Endothelial cell of umbilical vein (primary cell): ENCODE data around the gene VPS29. TPM values are rescaled to one million over a fixed set of nuclear protein-coding genes. Genes with fewer than 3 reads are reported as not detected.

Source experiments
- BruUV-seq: library from RNA; stranded (reverse); fragments of 400-500 nt; replicated peaks from 2 replicates; lab custom pipeline; 2021; lab: Mats Ljungman, UMichigan
- CTCF ChIA-PET: fragments of 300-600, 350-600 bp; sonication (Branson Sonifier 250); formaldehyde crosslinking; loops from one replicate; lab custom pipeline; 2021; ENCODE audit warnings: antibody characterized with exemption, inconsistent platforms; lab: Charles Lee
- POLR2A ChIA-PET: fragments of 300-600, 350-600 bp; sonication (Branson Sonifier 250); formaldehyde crosslinking; loops from one replicate; lab custom pipeline; 2021; ENCODE audit warnings: antibody characterized with exemption, inconsistent platforms; lab: Charles Lee
- DNase-seq: peaks from one replicate; pipeline ENCODE4 v3.0.0-alpha.2; 2011; ENCODE audit warnings: low read depth, low spot score
- FAIRE-seq: peaks from 2 replicates; lab custom pipeline; 2011; peaks lifted over from hg19 to GRCh38; lab: Jason Lieb, UNC
- H2AFZ ChIP-seq: 2 replicates; pipeline ENCODE4 v1.6.0; 2012; ENCODE audit warnings: low read depth, low read length, control low read depth, inconsistent platforms
- H3K27ac ChIP-seq: 2 replicates; pipeline ENCODE4 v1.5.1; 2011; ENCODE audit warnings: low read depth, mild to moderate bottlenecking, control low read depth, low read length, moderate library complexity; ENCODE audit not compliant: insufficient read depth
- H3K27me3 ChIP-seq, 2 experiments: 2 replicates each; pipeline versions ENCODE4 v1.6.0 to v1.6.1; 2011; ENCODE audit warnings: low read length in 2 of 2, mixed read lengths in 1 of 2; ENCODE audit not compliant: control insufficient read depth in 2 of 2, insufficient read depth in 2 of 2
- H3K36me3 ChIP-seq, 2 experiments: 2 replicates in 1 of 2; 3 replicates in 1 of 2; pipeline ENCODE4 v1.5.1; 2011; ENCODE audit warnings: low read length in 2 of 2, mild to moderate bottlenecking in 1 of 2, moderate library complexity in 1 of 2; ENCODE audit not compliant: control insufficient read depth in 2 of 2, insufficient read depth in 2 of 2; ENCODE audit errors: extremely low read depth in 1 of 2
- H3K4me1 ChIP-seq: 3 replicates; pipeline ENCODE4 v1.5.1; 2011; ENCODE audit warnings: mild to moderate bottlenecking, low read length; ENCODE audit not compliant: control insufficient read depth, insufficient read depth; ENCODE audit errors: extremely low read depth
- H3K4me2 ChIP-seq: 2 replicates; pipeline ENCODE4 v1.6.1; 2011; ENCODE audit warnings: low read length, control low read depth, mixed read lengths; ENCODE audit not compliant: insufficient read depth
- H3K4me3 ChIP-seq, 3 experiments: fragments of 200-600 bp in 1 of 3; sonication (generic), shearing (Covaris generic) in 1 of 3; replicated peaks in 1 of 3; 2 replicates each; pipeline ENCODE4 v1.5.1; 2011 to 2016; ENCODE audit warnings: control low read depth in 3 of 3, low read length in 3 of 3, mild to moderate bottlenecking in 2 of 3, inconsistent platforms in 1 of 3, low read depth in 1 of 3, moderate library complexity in 1 of 3; ENCODE audit not compliant: insufficient read depth in 1 of 3
- H3K79me2 ChIP-seq: 2 replicates; pipeline ENCODE4 v1.6.0; 2012; ENCODE audit warnings: low read length, inconsistent platforms; ENCODE audit not compliant: control insufficient read depth, insufficient read depth
- H3K9ac ChIP-seq: replicated peaks from 2 replicates; pipeline ENCODE3; 2011; ENCODE audit warnings: low read length, control low read depth; ENCODE audit not compliant: insufficient read depth; ENCODE audit errors: extremely low read depth
- H3K9me1 ChIP-seq: replicated peaks from 3 replicates; pipeline ENCODE4 v1.6.0; 2011; ENCODE audit warnings: mild to moderate bottlenecking, low read length; ENCODE audit not compliant: control insufficient read depth, insufficient read depth; ENCODE audit errors: extremely low read depth
- H3K9me3 ChIP-seq: replicated peaks from 2 replicates; pipeline ENCODE4 v1.5.1; 2012; ENCODE audit warnings: low read length, inconsistent platforms; ENCODE audit not compliant: control insufficient read depth, insufficient read depth
- H4K20me1 ChIP-seq: replicated peaks from 2 replicates; pipeline ENCODE3; 2011; ENCODE audit warnings: mild to moderate bottlenecking, low read length; ENCODE audit not compliant: control insufficient read depth, insufficient read depth; ENCODE audit errors: extremely low read depth
- EZH2 ChIP-seq: IDR thresholded peaks from 2 replicates; pipeline ENCODE4 v1.6.1; 2012; ENCODE audit warnings: borderline replicate concordance, low read depth, mild to moderate bottlenecking, moderate library complexity, low read length, inconsistent platforms; ENCODE audit not compliant: severe bottlenecking
- FOS ChIP-seq: IDR thresholded peaks from 2 replicates; pipeline ENCODE4 v1.6.1; 2011; ENCODE audit warnings: mild to moderate bottlenecking, low read length, moderate library complexity, borderline replicate concordance; ENCODE audit not compliant: insufficient read depth
- GATA2 ChIP-seq: IDR thresholded peaks from 2 replicates; pipeline ENCODE4 v1.7.0; 2011; ENCODE audit warnings: low read depth, mild to moderate bottlenecking, moderate library complexity, mixed read lengths, low read length; ENCODE audit not compliant: insufficient read length, insufficient read depth
- JUN ChIP-seq: IDR thresholded peaks from 2 replicates; pipeline ENCODE4 v1.6.1; 2011; ENCODE audit warnings: borderline replicate concordance, low read depth; ENCODE audit not compliant: insufficient read length, insufficient read depth
- MAX ChIP-seq: IDR thresholded peaks from 2 replicates; pipeline ENCODE4 v1.6.1; 2011; ENCODE audit not compliant: insufficient read depth, insufficient read length
- MYC ChIP-seq: IDR thresholded peaks from one replicate; pipeline ENCODE4 v1.6.1; 2011; ENCODE audit warnings: mild to moderate bottlenecking, low read depth, low read length
- POLR2A ChIP-seq: IDR thresholded peaks from 2 replicates; pipeline ENCODE4 v1.6.1; 2012; ENCODE audit warnings: low read depth, mild to moderate bottlenecking, control low read depth, low read length
- POLR2AphosphoS5 ChIP-seq: IDR thresholded peaks from 2 replicates; pipeline ENCODE4 v1.6.1; 2012; ENCODE audit warnings: low read depth, mild to moderate bottlenecking, control low read depth, low read length, moderate library complexity; ENCODE audit not compliant: insufficient read depth
- dilution Hi-C: fragments of 300-500 bp; cut with MboI; formaldehyde crosslinking; loops from one replicate; pipeline ENCODE4 v1.15.0; 2019; ENCODE audit warnings: low sequenced_read_pairs; ENCODE audit not compliant: extremely low pct_ligation_motif_present
- intact Hi-C: fragments of 100-400 bp; cut with micrococcal nuclease; formaldehyde crosslinking; loops from one replicate; pipeline ENCODE4 v1.10.0; 2022
- polyA plus RNA-seq, 4 experiments: library from polyadenylated mRNA; depleted of rRNA in 3 of 4; stranded (reverse) in 3 of 4; unstranded in 1 of 4; fragments of >200 nt; gene quantifications; 2 replicates each; pipeline versions ENCODE4 v1.2.1 to v1.2.3, GENCODE V29; 2011 to 2012; ENCODE audit warnings: missing spikeins in 1 of 4
- total RNA-seq: library from RNA; stranded (reverse); gene quantifications from 2 replicates; pipeline ENCODE4 v1.2.3, GENCODE V29; 2021
- TF ChIP-seq, protein P1 (sequence below), 2 donors: IDR thresholded peaks; 1 replicate in 1 of 2; 2 replicates in 1 of 2; pipeline ENCODE4 v1.5.1; 2011; ENCODE audit warnings: low read length in 2 of 2, mild to moderate bottlenecking in 2 of 2, moderate library complexity in 2 of 2, control low read depth in 1 of 2, inconsistent platforms in 1 of 2, low read depth in 1 of 2; ENCODE audit not compliant: insufficient read depth in 1 of 2; ENCODE audit errors: extremely low read depth in 1 of 2

The VPS29 gene
- total and polyA plus RNA-seq, 2 donors (not counting 3 experiments of a cell fraction or from before 2014, with no cell fraction given): 138 to 155 TPM

DNA sequence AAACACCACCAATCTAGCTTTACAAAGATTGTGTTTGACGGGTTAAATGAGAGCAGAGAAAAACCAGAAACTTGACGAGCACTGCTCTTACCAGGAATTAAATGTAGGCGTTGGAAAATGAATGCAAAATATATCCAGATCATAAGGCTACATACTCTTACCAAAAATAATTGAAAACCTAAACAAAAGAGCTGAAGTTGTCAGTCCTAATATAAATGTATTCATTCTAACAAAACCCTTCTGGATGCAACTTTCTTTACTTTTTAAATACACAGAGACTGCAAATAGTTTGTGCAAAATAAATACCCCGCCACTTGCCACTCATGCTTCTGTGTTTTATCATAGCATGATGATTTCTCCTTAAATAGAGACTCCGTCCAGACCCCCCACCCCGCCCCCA is 32.9 kb upstream of the VPS29 start:
- H3K36me3 ChIP-seq: peaks cover 7 to 9% of the 10 kb centered on the region in 2 experiments
- H3K27me3 ChIP-seq: no peaks in the 10 kb centered on the region
- no peak overlapping the region for H3K9ac ChIP-seq
- DNase-seq (no peak), FAIRE-seq (peak; percentile 18)
- H3K4me1 ChIP-seq: peaks cover 9% of the 10 kb centered on the region
- ChIA-PET CTCF (no interaction called here), POLR2A (no interaction called here)
- no TSS peak for BruUV-seq
- H2AFZ ChIP-seq: no peak overlapping the region
- peaks cover 11% of the 10 kb centered on the region for H3K79me2 ChIP-seq
- no peaks in the 10 kb centered on the region for H3K9me1 ChIP-seq
- no peaks in the 10 kb centered on the region for H4K20me1 ChIP-seq
- no peak overlapping the region for H3K27ac ChIP-seq
- TF ChIP-seq POLR2A: no peak
- no peak for TF ChIP-seq JUN
- TF ChIP-seq GATA2: no peak
- no peak for TF ChIP-seq FOS
- no peak for TF ChIP-seq MAX
- TF ChIP-seq POLR2AphosphoS5: no peak
- TF ChIP-seq, protein P1, sequence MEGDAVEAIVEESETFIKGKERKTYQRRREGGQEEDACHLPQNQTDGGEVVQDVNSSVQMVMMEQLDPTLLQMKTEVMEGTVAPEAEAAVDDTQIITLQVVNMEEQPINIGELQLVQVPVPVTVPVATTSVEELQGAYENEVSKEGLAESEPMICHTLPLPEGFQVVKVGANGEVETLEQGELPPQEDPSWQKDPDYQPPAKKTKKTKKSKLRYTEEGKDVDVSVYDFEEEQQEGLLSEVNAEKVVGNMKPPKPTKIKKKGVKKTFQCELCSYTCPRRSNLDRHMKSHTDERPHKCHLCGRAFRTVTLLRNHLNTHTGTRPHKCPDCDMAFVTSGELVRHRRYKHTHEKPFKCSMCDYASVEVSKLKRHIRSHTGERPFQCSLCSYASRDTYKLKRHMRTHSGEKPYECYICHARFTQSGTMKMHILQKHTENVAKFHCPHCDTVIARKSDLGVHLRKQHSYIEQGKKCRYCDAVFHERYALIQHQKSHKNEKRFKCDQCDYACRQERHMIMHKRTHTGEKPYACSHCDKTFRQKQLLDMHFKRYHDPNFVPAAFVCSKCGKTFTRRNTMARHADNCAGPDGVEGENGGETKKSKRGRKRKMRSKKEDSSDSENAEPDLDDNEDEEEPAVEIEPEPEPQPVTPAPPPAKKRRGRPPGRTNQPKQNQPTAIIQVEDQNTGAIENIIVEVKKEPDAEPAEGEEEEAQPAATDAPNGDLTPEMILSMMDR (IDR thresholded peaks at IDR 0.05; ENCODE audit: extremely low read depth in 1 of 2, insufficient read depth in 1 of 2, low read depth in 1 of 2, low read length in 2 of 2): no peak
- no peak for TF ChIP-seq MYC
- no peak for TF ChIP-seq EZH2
- H3K4me3 ChIP-seq: no peak overlapping the region
- intact Hi-C loops: no loop called here
- no peak overlapping the region for H3K4me2 ChIP-seq
- H3K9me3 ChIP-seq: no peaks in the 10 kb centered on the region
- dilution Hi-C loops: no loop called here
